H1 (cell line): Measurements from ENCODE around the gene LSM7. TPM values are rescaled to one million over a fixed set of nuclear protein-coding genes. Genes with fewer than 3 reads are reported as not detected.

Experiments
- CTCF ChIA-PET: fragments of 300-600 bp; sonication (Branson Sonifier 250); formaldehyde crosslinking; loops from one replicate; lab custom pipeline; 2021; ENCODE audit not compliant: partially characterized antibody; lab: Charles Lee
- POLR2A ChIA-PET: fragments of 300-600 bp; sonication (Branson Sonifier 250); formaldehyde crosslinking; loops from one replicate; lab custom pipeline; 2021; ENCODE audit warnings: inconsistent platforms; ENCODE audit not compliant: partially characterized antibody; lab: Charles Lee
- DNase-seq, 2 experiments: peaks; one replicate each; pipeline versions ENCODE4 v3.0.0 to v3.0.0-alpha.2; 2010 to 2022; ENCODE audit warnings: low spot score in 2 of 2, low read depth in 1 of 2, mixed read lengths in 1 of 2
- FAIRE-seq: peaks from 2 replicates; lab custom pipeline; 2011; peaks lifted over from hg19 to GRCh38; lab: Jason Lieb, UNC
- H2AFZ ChIP-seq: 2 replicates; pipeline ENCODE4 v1.8.1; 2012; ENCODE audit warnings: low read length, inconsistent platforms
- H2AK5ac ChIP-seq: 2 replicates; pipeline ENCODE4 v1.6.1; 2013; ENCODE audit warnings: low read depth, low read length
- H2BK120ac ChIP-seq: replicated peaks from 2 replicates; pipeline ENCODE3; 2013; ENCODE audit warnings: low read depth, low read length, inconsistent platforms
- H2BK12ac ChIP-seq: 2 replicates; pipeline ENCODE4 v1.6.1; 2013; ENCODE audit warnings: low read depth, low read length
- H2BK15ac ChIP-seq: 2 replicates; pipeline ENCODE4 v1.6.1; 2013; ENCODE audit warnings: low read length
- H2BK20ac ChIP-seq: 2 replicates; pipeline ENCODE4 v1.6.1; 2013; ENCODE audit warnings: low read length
- H2BK5ac ChIP-seq: 2 replicates; pipeline ENCODE4 v1.6.1; 2013; ENCODE audit warnings: low read depth, low read length
- H3K14ac ChIP-seq: 2 replicates; pipeline ENCODE4 v1.6.1; 2013; ENCODE audit warnings: inconsistent platforms; ENCODE audit not compliant: insufficient read length
- H3K18ac ChIP-seq: 2 replicates; pipeline ENCODE4 v1.6.1; 2013; ENCODE audit warnings: low read length; ENCODE audit errors: extremely low read depth
- H3K23ac ChIP-seq: 2 replicates; pipeline ENCODE4 v1.6.1; 2013; ENCODE audit warnings: inconsistent platforms; ENCODE audit not compliant: insufficient read length
- H3K23me2 ChIP-seq: 2 replicates; pipeline ENCODE4 v1.6.1; 2013; ENCODE audit warnings: low read depth, low read length
- H3K27ac ChIP-seq: 2 replicates; pipeline ENCODE4 v1.6.1; 2011; ENCODE audit warnings: low read depth, low read length, inconsistent platforms
- H3K27me3 ChIP-seq, 4 experiments: replicated peaks in 1 of 4; 1 replicate in 1 of 4; 2 replicates in 3 of 4; pipeline versions ENCODE4 v1.6.1 to v1.8.1; 2011 to 2013; ENCODE audit warnings: low read length in 3 of 4, mild to moderate bottlenecking in 3 of 4, inconsistent platforms in 2 of 4, mixed read lengths in 2 of 4, moderate library complexity in 1 of 4; ENCODE audit not compliant: control insufficient read depth in 3 of 4, insufficient read depth in 3 of 4; ENCODE audit errors: extremely low read depth in 1 of 4
- H3K36me3 ChIP-seq, 4 experiments: 2 replicates each; pipeline versions ENCODE4 v1.6.1 to v1.8.1; 2011 to 2013; ENCODE audit warnings: mild to moderate bottlenecking in 4 of 4, low read length in 3 of 4, moderate library complexity in 2 of 4, control low read depth in 1 of 4, inconsistent platforms in 1 of 4; ENCODE audit not compliant: insufficient read depth in 4 of 4, control insufficient read depth in 2 of 4
- H3K4ac ChIP-seq: replicated peaks from 2 replicates; pipeline ENCODE3; 2013; ENCODE audit warnings: low read length, low read depth, mixed read lengths, inconsistent platforms; ENCODE audit not compliant: insufficient read length
- H3K4me1 ChIP-seq, 4 experiments: replicated peaks in 1 of 4; 1 replicate in 1 of 4; 2 replicates in 3 of 4; pipeline versions ENCODE4 v1.6.1 to v1.8.1; 2011 to 2013; ENCODE audit warnings: low read length in 3 of 4, inconsistent platforms in 2 of 4, mixed read lengths in 1 of 4; ENCODE audit not compliant: insufficient read depth in 4 of 4, control insufficient read depth in 3 of 4
- H3K4me2 ChIP-seq, 2 experiments: 2 replicates each; pipeline versions ENCODE4 v1.6.1 to v1.8.1; 2011 to 2013; ENCODE audit warnings: low read depth in 2 of 2, low read length in 2 of 2, control low read depth in 1 of 2, inconsistent platforms in 1 of 2, mild to moderate bottlenecking in 1 of 2; ENCODE audit not compliant: insufficient read depth in 1 of 2
- H3K4me3 ChIP-seq, 4 experiments: fragments of 200-600, 300-600 bp in 1 of 4; sonication (generic), shearing (Covaris generic), sonication (Bioruptor Twin) in 1 of 4; 2 replicates each; pipeline versions ENCODE4 v1.5.1 to v1.8.1; 2011 to 2016; ENCODE audit warnings: low read length in 4 of 4, low read depth in 3 of 4, control low read depth in 2 of 4, inconsistent platforms in 2 of 4, mild to moderate bottlenecking in 2 of 4, mixed read lengths in 1 of 4, moderate library complexity in 1 of 4; ENCODE audit not compliant: insufficient read depth in 2 of 4; ENCODE audit errors: extremely low read depth in 1 of 4
- H3K56ac ChIP-seq: replicated peaks from 2 replicates; pipeline ENCODE3; 2013; ENCODE audit warnings: low read depth, mild to moderate bottlenecking, mixed read lengths, low read length, inconsistent platforms; ENCODE audit not compliant: insufficient read length
- H3K79me1 ChIP-seq: 2 replicates; pipeline ENCODE4 v1.6.1; 2013; ENCODE audit warnings: low read depth, low read length, control low read depth
- H3K79me2 ChIP-seq, 2 experiments: 2 replicates each; pipeline versions ENCODE4 v1.6.1 to v1.8.1; 2012 to 2013; ENCODE audit warnings: low read length in 2 of 2, mild to moderate bottlenecking in 2 of 2, inconsistent platforms in 1 of 2; ENCODE audit not compliant: insufficient read depth in 2 of 2, control insufficient read depth in 1 of 2
- H3K9ac ChIP-seq, 4 experiments: replicated peaks in 1 of 4; 1 replicate in 1 of 4; 2 replicates in 3 of 4; pipeline versions ENCODE4 v1.6.1 to v1.8.1; 2011 to 2013; ENCODE audit warnings: low read depth in 3 of 4, low read length in 3 of 4, control low read depth in 2 of 4, mild to moderate bottlenecking in 2 of 4, moderate library complexity in 2 of 4, inconsistent platforms in 1 of 4; ENCODE audit errors: extremely low read depth in 1 of 4
- H3K9me3 ChIP-seq, 2 experiments: 2 replicates each; pipeline versions ENCODE4 v1.6.1 to v1.8.1; 2012 to 2013; ENCODE audit warnings: mild to moderate bottlenecking in 2 of 2, moderate library complexity in 2 of 2, control low read depth in 1 of 2, inconsistent platforms in 1 of 2, low read depth in 1 of 2, low read length in 1 of 2, mixed read lengths in 1 of 2; ENCODE audit not compliant: insufficient read depth in 2 of 2
- H4K20me1 ChIP-seq, 2 experiments: replicated peaks in 1 of 2; 2 replicates each; pipeline versions ENCODE3 to v1.8.1; 2011 to 2013; ENCODE audit warnings: inconsistent platforms in 2 of 2, low read length in 2 of 2, mild to moderate bottlenecking in 1 of 2; ENCODE audit not compliant: insufficient read depth in 2 of 2, control insufficient read depth in 1 of 2
- H4K5ac ChIP-seq: 2 replicates; pipeline ENCODE4 v1.6.1; 2013; ENCODE audit warnings: low read length, low read depth, mixed read lengths, inconsistent platforms; ENCODE audit not compliant: insufficient read length
- H4K8ac ChIP-seq: 2 replicates; pipeline ENCODE4 v1.8.0; 2013; ENCODE audit warnings: mild to moderate bottlenecking, moderate library complexity, low read length, inconsistent platforms; ENCODE audit not compliant: insufficient read depth; ENCODE audit errors: extremely low read depth
- H4K91ac ChIP-seq: replicated peaks from 2 replicates; pipeline ENCODE3; 2013; ENCODE audit warnings: low read length, mixed read lengths, inconsistent platforms; ENCODE audit not compliant: insufficient read length
- CREB1 ChIP-seq: IDR thresholded peaks from 2 replicates; pipeline ENCODE4 v1.6.1; 2012; ENCODE audit warnings: inconsistent platforms
- HDAC6 ChIP-seq: IDR thresholded peaks from one replicate; pipeline ENCODE4 v1.7.1; 2012; ENCODE audit warnings: low read depth, mild to moderate bottlenecking, inconsistent platforms, low read length, moderate library complexity
- POU5F1 ChIP-seq: IDR thresholded peaks from 2 replicates; pipeline ENCODE4 v1.6.1; 2011; ENCODE audit warnings: low read depth, mild to moderate bottlenecking, low read length, moderate library complexity
- WGBS, 2 experiments: shearing (Covaris generic) in 1 of 2; methylation state at CpG; one replicate each; pipeline versions ENCODE4 v1.1.6 to v1.1.7; 2013 to 2015; ENCODE audit warnings: low lambda C conversion rate in 2 of 2, mixed read lengths in 2 of 2, inconsistent platforms in 1 of 2, low coverage in 1 of 2, missing lambda C conversion rate in 1 of 2; ENCODE audit not compliant: insufficient replicate concordance in 2 of 2, insufficient coverage in 1 of 2, insufficient read length in 1 of 2; ENCODE audit errors: extremely low coverage in 1 of 2, missing lambda C conversion rate in 1 of 2; 5-methylcytosine and 5-hydroxymethylcytosine counted together
- polyA plus RNA-seq, 7 experiments: library from polyadenylated mRNA; depleted of rRNA in 3 of 7; stranded (reverse) in 5 of 7; unstranded in 2 of 7; fragments of >200 nt in 5 of 7; fragments of 200-250 nt in 2 of 7; gene quantifications; 1 replicate in 5 of 7; 2 replicates in 1 of 7; 4 replicates in 1 of 7; pipeline versions ENCODE4 v1.2.1 to v1.2.3, GENCODE V29; 2011 to 2013; ENCODE audit warnings: missing spikeins in 2 of 7, mixed read lengths in 2 of 7
- total RNA-seq: library from RNA; stranded (reverse); fragmentation: NEBNext Ultra II Directional; extraction: Animal tissue kit (Norgen Biotek cat#: 25700); gene quantifications from 2 replicates; pipeline ENCODE4 v1.2.1, GENCODE V29; 2021

LSM7 gene
- total and polyA plus RNA-seq, 2 of the 8 experiments (the other 6 are each of a cell fraction or from before 2014, with no cell fraction given) = 228 to 1,335 TPM

GRCh38 chr19:2362046-2362969 is 33.9 kb upstream of the LSM7 start:
- H3K4me3 ChIP-seq = no peak overlapping the region; a peak in 1 of 8 replicates
- no peak overlapping the region for H2BK120ac ChIP-seq
- H4K91ac ChIP-seq = no peak overlapping the region
- H2AK5ac ChIP-seq = peak overlapping the region; percentile 91
- H3K4me2 ChIP-seq = no peak overlapping the region; a peak in 1 of 4 replicates
- 0 out of 2 replicates have a peak overlapping the region, but pooled peaks have one; percentile 41 for H2BK12ac ChIP-seq
- H3K4me1 ChIP-seq = peaks cover 0 to 4% (median 0%) of the 10 kb centered on the region in 4 experiments; a peak in 1 of 7 replicates
- CTCF ChIA-PET = interaction anchor here (0.9 to 1.8 kb wide), 4 partner anchors 30 to 71 kb away, joined by 3 to 4 read pairs (median 3); no protein-coding TSS in a partner anchor
- H3K27ac ChIP-seq = no peak overlapping the region
- H3K23ac ChIP-seq = no peak overlapping the region
- 91 to 100% methylated on average over 2 to 11 of the region's 11 CpGs for WGBS, 2 experiments
- FAIRE-seq (peak; percentile 28), DNase-seq (no peak)
- H2BK5ac ChIP-seq = no peak overlapping the region
- no peak overlapping the region for H2AFZ ChIP-seq
- peak overlapping the region; percentile 95 for H3K56ac ChIP-seq
- H3K79me1 ChIP-seq = no peaks in the 10 kb centered on the region
- H4K5ac ChIP-seq = no peak overlapping the region
- no peak overlapping the region for H3K18ac ChIP-seq
- H4K8ac ChIP-seq = no peak overlapping the region
- no peaks in the 10 kb centered on the region for H3K9me3 ChIP-seq
- no peaks in the 10 kb centered on the region for H3K36me3 ChIP-seq
- H4K20me1 ChIP-seq = peaks cover 0 to 7% of the 10 kb centered on the region in 2 experiments
- H2BK15ac ChIP-seq = peak overlapping the region; percentile 83; the same call in 1 of the 2 replicates
- no peaks in the 10 kb centered on the region for H3K79me2 ChIP-seq
- peaks cover 21% of the 10 kb centered on the region for H3K23me2 ChIP-seq
- peak overlapping the region in 1 of 4 experiments; percentile 32; a peak in 1 of 7 replicates for H3K9ac ChIP-seq
- POLR2A ChIA-PET = interaction anchor here (1.0 to 1.2 kb wide), 2 partner anchors 24 to 54 kb away, joined by 3 read pairs; no protein-coding TSS in a partner anchor
- peaks cover 0 to 8% (median 3%) of the 10 kb centered on the region in 4 experiments; a peak in 5 of 7 replicates for H3K27me3 ChIP-seq
- H3K4ac ChIP-seq = peak overlapping the region; percentile 12
- TF ChIP-seq HDAC6 (peak; percentile 1), POU5F1 (no peak), CREB1 (no peak)
- H2BK20ac ChIP-seq = peak overlapping the region; percentile 73; the same call in 1 of the 2 replicates
- no peak overlapping the region for H3K14ac ChIP-seq
